ENCODE data around the gene CDK2. TPM values are rescaled to one million over a fixed set of nuclear protein-coding genes. Genes with fewer than 3 reads are reported as not detected.

Gene CDK2
- total and polyA plus RNA-seq, 9 of the 15 experiments (the other 6 are each of a cell fraction or from before 2014, with no cell fraction given), result 17.4 to 213 (median 109) TPM

GRCh38 chr12:55927588-55928502, 38.8 kb upstream of the CDK2 start, which contains the start of gene PYM1:
Gene PYM1, minus strand, starts transcription at chr12:55927894. Its CDS starts 133 bp downstream, at chr12:55927761.
- H3K4me1 ChIP-seq (replicated peaks in 1 of 2; ENCODE audit: control insufficient read depth in 2 of 2, insufficient read depth in 2 of 2, low read length in 2 of 2), result peaks cover 25 to 35% of the 10 kb centered on the region in 2 experiments; a peak in 4 of 5 replicates
- H3K4me2 ChIP-seq (ENCODE audit: insufficient read depth, low read length), result peak within 1 kb of the TSS; percentile 91
- peak; percentile 80 for ATAC-seq
- H3K9ac ChIP-seq (ENCODE audit: insufficient read depth in 1 of 2, low read depth in 2 of 2, low read length in 2 of 2), result peak within 1 kb of the TSS; percentile 94 to 99
- 2% methylated on average over 49 of the region's 49 CpGs for WGBS (ENCODE audit: insufficient coverage, low coverage, missing lambda C conversion rate)
- H3K27me3 ChIP-seq (ENCODE audit: control insufficient read depth in 2 of 2, insufficient read depth in 2 of 2, low read length in 2 of 2), result no peaks in the 10 kb centered on the region
- H3K36me3 ChIP-seq (ENCODE audit: control insufficient read depth, insufficient read depth, low read length), result peaks cover 22% of the 10 kb centered on the region
- no peaks in the 10 kb centered on the region for H3K9me1 ChIP-seq (ENCODE audit: control insufficient read depth, insufficient read depth, low read length)
- H3K79me2 ChIP-seq (ENCODE audit: control insufficient read depth, insufficient read depth, low read length), result peaks cover 56% of the 10 kb centered on the region
- POLR2A ChIA-PET, result interaction anchor here (0.6 to 3.8 kb wide), 17 partner anchors 8 to 487 kb away, joined by 3 to 26 read pairs (median 4); partner anchors contain the start of genes MYL6, ORMDL2, RAB5B and SARNP
- peak within 1 kb of the TSS; percentile 69 for H3K4me3 ChIP-seq
- H4K20me1 ChIP-seq (replicated peaks; ENCODE audit: control insufficient read depth, insufficient read depth, low read length), result no peaks in the 10 kb centered on the region
- BruUV-seq (replicated peaks), result no TSS peak
- CTCF ChIA-PET (ENCODE audit: low intra/inter-chr PET ratio), result no interaction called here
- in situ Hi-C loops (cut with MboI) (no loop called here), intact Hi-C loops (cut with micrococcal nuclease) (loop anchor here (2.0 to 5.0 kb wide), 4 partner anchors 44 to 185 kb away; partner anchors contain the start of genes GDF11, RAB5B, RPS26 and SARNP)
- no peaks in the 10 kb centered on the region for H3K9me3 ChIP-seq (replicated peaks; ENCODE audit: control insufficient read depth, insufficient read depth, low read depth, low read length)
- peak within 1 kb of the TSS; percentile 93 for H2AFZ ChIP-seq (ENCODE audit: low read depth, low read length)
- peak within 1 kb of the TSS; percentile 95 for H3K27ac ChIP-seq (ENCODE audit: extremely low read depth, low read depth, low read length)
- peak; percentile 84 for FAIRE-seq
- DNase-seq (ENCODE audit: extremely low read depth in 1 of 4, low spot score in 3 of 4), result peak; percentile 79 to 95 (median 86)
- TF ChIP-seq RHOXF2B (CRISPR knock-in tag; conservative IDR thresholded peaks at IDR 0.05) (no peak), VEZF1 (CRISPR knock-in tag; IDR thresholded peaks at IDR 0.05) (0 out of 2 replicates have a peak, but pooled peaks have one; percentile 19), RBM34 (IDR thresholded peaks at IDR 0.05; ENCODE audit: borderline replicate concordance, insufficient read depth, low read length) (no peak), MIER1 (IDR thresholded peaks at IDR 0.05; ENCODE audit: low read depth) (no peak), THRA (IDR thresholded peaks at IDR 0.05) (no peak), NR1H2 (CRISPR knock-in tag; IDR thresholded peaks at IDR 0.05) (no peak), ZEB2 (IDR thresholded peaks at IDR 0.05) (no peak; the same call in 1 of the 2 replicates), CHAMP1 (IDR thresholded peaks at IDR 0.05) (no peak), CXXC5 (CRISPR knock-in tag; IDR thresholded peaks at IDR 0.05) (peak; percentile 35), CBFB (CRISPR knock-in tag; IDR thresholded peaks at IDR 0.05) (no peak), TRIM24 (IDR thresholded peaks at IDR 0.05) (peak in 1 of 2 experiments; percentile 51; a peak in 2 of 4 replicates), ZNF253 (CRISPR knock-in tag; conservative IDR thresholded peaks at IDR 0.05) (no peak)
- TF ChIP-seq, protein P1, sequence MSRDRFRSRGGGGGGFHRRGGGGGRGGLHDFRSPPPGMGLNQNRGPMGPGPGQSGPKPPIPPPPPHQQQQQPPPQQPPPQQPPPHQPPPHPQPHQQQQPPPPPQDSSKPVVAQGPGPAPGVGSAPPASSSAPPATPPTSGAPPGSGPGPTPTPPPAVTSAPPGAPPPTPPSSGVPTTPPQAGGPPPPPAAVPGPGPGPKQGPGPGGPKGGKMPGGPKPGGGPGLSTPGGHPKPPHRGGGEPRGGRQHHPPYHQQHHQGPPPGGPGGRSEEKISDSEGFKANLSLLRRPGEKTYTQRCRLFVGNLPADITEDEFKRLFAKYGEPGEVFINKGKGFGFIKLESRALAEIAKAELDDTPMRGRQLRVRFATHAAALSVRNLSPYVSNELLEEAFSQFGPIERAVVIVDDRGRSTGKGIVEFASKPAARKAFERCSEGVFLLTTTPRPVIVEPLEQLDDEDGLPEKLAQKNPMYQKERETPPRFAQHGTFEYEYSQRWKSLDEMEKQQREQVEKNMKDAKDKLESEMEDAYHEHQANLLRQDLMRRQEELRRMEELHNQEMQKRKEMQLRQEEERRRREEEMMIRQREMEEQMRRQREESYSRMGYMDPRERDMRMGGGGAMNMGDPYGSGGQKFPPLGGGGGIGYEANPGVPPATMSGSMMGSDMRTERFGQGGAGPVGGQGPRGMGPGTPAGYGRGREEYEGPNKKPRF (IDR thresholded peaks at IDR 0.05; ENCODE audit: low read depth, low read length), result no peak
